ENCODE results near the gene MYO16. TPM values are rescaled to one million over a fixed set of nuclear protein-coding genes. Genes with fewer than 3 reads are reported as not detected.

Gene MYO16
- total RNA-seq, 1 donor, result not detected

GRCh38 chr13:108915095-108915633 lies 285.8 kb downstream of the MYO16 start:
- DNase-seq (ENCODE audit: insufficient read length, low spot score, missing footprints), result no peak
- H3K4me1 ChIP-seq (ENCODE audit: insufficient read depth, low read length), result peaks cover 20% of the 10 kb centered on the region

GRCh38 chr13:108915634-108916512 lies 286.5 kb downstream of the MYO16 start:
- no peak for TF ChIP-seq CTCF (IDR thresholded peaks at IDR 0.05; ENCODE audit: extremely low read depth, low read depth, low read length)
- H3K27ac ChIP-seq (ENCODE audit: low read depth, low read length), result peak overlapping the region; percentile 59
- H2AFZ ChIP-seq (ENCODE audit: low read length), result peak overlapping the region; percentile 60

More at GRCh38 chr13:108915095-108915633, 285.8 kb downstream of the MYO16 start:
- no peaks in the 10 kb centered on the region for H3K9me3 ChIP-seq (ENCODE audit: low read depth, low read length)
- no peaks in the 10 kb centered on the region for H3K79me2 ChIP-seq (ENCODE audit: insufficient read depth, low read length)
- peaks cover 12% of the 10 kb centered on the region for H3K27me3 ChIP-seq (ENCODE audit: insufficient read depth, low read length)
- H4K20me1 ChIP-seq (ENCODE audit: insufficient read depth, low read length), result no peaks in the 10 kb centered on the region
- TF ChIP-seq CTCF (IDR thresholded peaks at IDR 0.05; ENCODE audit: extremely low read depth, low read depth, low read length), result peak; percentile 68
- H2AFZ ChIP-seq (ENCODE audit: low read length), result peak overlapping the region; percentile 60
- no peaks in the 10 kb centered on the region for H3K36me3 ChIP-seq (ENCODE audit: insufficient read depth, low read length)
- H3K4me3 ChIP-seq (ENCODE audit: insufficient read depth, low read length), result peak overlapping the region; percentile 65
- H3K4me2 ChIP-seq (ENCODE audit: insufficient read depth, low read length), result peak overlapping the region; percentile 89
- H3K27ac ChIP-seq (ENCODE audit: low read depth, low read length), result peak overlapping the region; percentile 59

GRCh38 chr13:108917581-108917980 lies 288.2 kb downstream of the MYO16 start:
- Histone ChIP-seq H3K4me1 (ENCODE audit: insufficient read depth, low read length) (peaks cover 20% of the 10 kb centered on the region), H3K27me3 (ENCODE audit: insufficient read depth, low read length) (no peaks in the 10 kb centered on the region), H2AFZ (ENCODE audit: low read length) (no peak overlapping the region), H3K4me3 (ENCODE audit: insufficient read depth, low read length) (no peak overlapping the region), H3K36me3 (ENCODE audit: insufficient read depth, low read length) (no peaks in the 10 kb centered on the region), H4K20me1 (ENCODE audit: insufficient read depth, low read length) (no peaks in the 10 kb centered on the region), H3K27ac (ENCODE audit: low read depth, low read length) (no peak overlapping the region), H3K9me3 (ENCODE audit: low read depth, low read length) (no peaks in the 10 kb centered on the region), H3K79me2 (ENCODE audit: insufficient read depth, low read length) (no peaks in the 10 kb centered on the region), H3K4me2 (ENCODE audit: insufficient read depth, low read length) (no peak overlapping the region)
- no peak for TF ChIP-seq CTCF (IDR thresholded peaks at IDR 0.05; ENCODE audit: extremely low read depth, low read depth, low read length)
- DNase-seq (ENCODE audit: insufficient read length, low spot score, missing footprints), result no peak

More at GRCh38 chr13:108915634-108916512, 286.5 kb downstream of the MYO16 start:
- H3K27me3 ChIP-seq (ENCODE audit: insufficient read depth, low read length), result peaks cover 9% of the 10 kb centered on the region
- peak; percentile 89 for DNase-seq (ENCODE audit: insufficient read length, low spot score, missing footprints)
- H3K4me2 ChIP-seq (ENCODE audit: insufficient read depth, low read length), result peak overlapping the region; percentile 89
- peak overlapping the region; percentile 65 for H3K4me3 ChIP-seq (ENCODE audit: insufficient read depth, low read length)
- H3K4me1 ChIP-seq (ENCODE audit: insufficient read depth, low read length), result peaks cover 20% of the 10 kb centered on the region
- no peaks in the 10 kb centered on the region for H3K79me2 ChIP-seq (ENCODE audit: insufficient read depth, low read length)
- H3K36me3 ChIP-seq (ENCODE audit: insufficient read depth, low read length), result no peaks in the 10 kb centered on the region
- no peaks in the 10 kb centered on the region for H3K9me3 ChIP-seq (ENCODE audit: low read depth, low read length)
- no peaks in the 10 kb centered on the region for H4K20me1 ChIP-seq (ENCODE audit: insufficient read depth, low read length)

All from osteoblast (primary cell).